Endodermal cell (in vitro differentiated cells): ENCODE data around the gene LAMB1. TPM values are rescaled to one million over a fixed set of nuclear protein-coding genes. Genes with fewer than 3 reads are reported as not detected.

Experiments used
- DNase-seq: peaks from one replicate; pipeline ENCODE4 v3.0.0-alpha.2; 2017
- H3K27ac ChIP-seq: 2 replicates; pipeline ENCODE4 v1.5.1; 2013; ENCODE audit warnings: mild to moderate bottlenecking, low read depth, low read length, moderate library complexity
- H3K27me3 ChIP-seq: 2 replicates; pipeline ENCODE4 v1.6.1; 2013; ENCODE audit warnings: mild to moderate bottlenecking, low read length, moderate library complexity; ENCODE audit not compliant: insufficient read depth, control insufficient read depth, poor library complexity, severe bottlenecking
- H3K36me3 ChIP-seq: 2 replicates; pipeline ENCODE4 v1.7.0; 2013; ENCODE audit warnings: mild to moderate bottlenecking, low read length, moderate library complexity; ENCODE audit not compliant: control insufficient read depth, insufficient read depth
- H3K4me1 ChIP-seq: one replicate; pipeline ENCODE4 v1.7.0; 2013; ENCODE audit warnings: low read length; ENCODE audit not compliant: control insufficient read depth, insufficient read depth
- H3K4me3 ChIP-seq: 2 replicates; pipeline ENCODE4 v1.5.1; 2013; ENCODE audit warnings: mild to moderate bottlenecking, low read length, moderate library complexity
- H3K9ac ChIP-seq: 2 replicates; pipeline ENCODE4 v1.6.1; 2013; ENCODE audit warnings: mild to moderate bottlenecking, low read length, moderate library complexity; ENCODE audit not compliant: poor library complexity, severe bottlenecking; ENCODE audit errors: extremely low read depth
- H3K9me3 ChIP-seq: 2 replicates; pipeline ENCODE4 v1.6.1; 2013; ENCODE audit warnings: mild to moderate bottlenecking, low read length, moderate library complexity; ENCODE audit not compliant: control insufficient read depth
- H3K27ac Mint-ChIP-seq: 2 replicates; pipeline ENCODE4 v1.8.0; 2020; ENCODE audit warnings: mixed read lengths
- H3K27me3 Mint-ChIP-seq: 2 replicates; pipeline ENCODE4 v1.8.0; 2021; ENCODE audit warnings: mild to moderate bottlenecking, mixed read lengths; ENCODE audit not compliant: insufficient read depth
- H3K36me3 Mint-ChIP-seq: 2 replicates; pipeline ENCODE4 v1.8.0; 2020; ENCODE audit warnings: low read depth, mixed read lengths
- H3K4me1 Mint-ChIP-seq: 2 replicates; pipeline ENCODE4 v1.8.0; 2020; ENCODE audit warnings: mixed read lengths
- H3K4me3 Mint-ChIP-seq: 2 replicates; pipeline ENCODE4 v1.8.0; 2020; ENCODE audit warnings: mild to moderate bottlenecking, moderate library complexity, mixed read lengths
- H3K9me3 Mint-ChIP-seq: 2 replicates; pipeline ENCODE4 v1.8.0; 2020; ENCODE audit warnings: mild to moderate bottlenecking, mixed read lengths
- CTCF ChIP-seq: fragments of 200-600 bp; sonication (generic); conservative IDR thresholded peaks from 2 replicates; pipeline ENCODE4 v1.5.0; 2021; ENCODE audit warnings: antibody characterized with exemption, mild to moderate bottlenecking
- WGBS, 2 experiments: methylation state at CpG; one replicate each; pipeline versions ENCODE4 v1.1.5 to v1.1.7; 2013; ENCODE audit warnings: missing lambda C conversion rate in 2 of 2, mixed read lengths in 1 of 2; ENCODE audit not compliant: insufficient coverage in 1 of 2, insufficient read length in 1 of 2; 5-methylcytosine and 5-hydroxymethylcytosine counted together
- total RNA-seq, 2 donors: library from RNA; stranded (reverse); fragmentation: NEBNext Ultra II Directional in 1 of 2; extraction: Animal tissue kit (Norgen Biotek cat#: 25700) in 1 of 2; gene quantifications; 2 replicates in 1 of 2; 3 replicates in 1 of 2; pipeline ENCODE4 v1.2.1, GENCODE V29; 2021

The LAMB1 gene
- total RNA-seq, 2 donors from 2014 or later, result 192 to 209 TPM

GRCh38 chr7:107962817-107963216, 40.1 kb downstream of the LAMB1 start:
- no peak for TF ChIP-seq CTCF
- Mint-ChIP-seq H3K4me1 (peaks cover 7% of the 10 kb centered on the region), H3K36me3 (peaks cover 76% of the 10 kb centered on the region), H3K9me3 (no peaks in the 10 kb centered on the region), H3K27me3 (no peaks in the 10 kb centered on the region), H3K27ac (no peak overlapping the region), H3K4me3 (no peak overlapping the region)
- DNase-seq, result no peak
- Histone ChIP-seq H3K4me1 (no peaks in the 10 kb centered on the region), H3K27ac (no peak overlapping the region), H3K9me3 (no peaks in the 10 kb centered on the region), H3K4me3 (no peak overlapping the region), H3K36me3 (peaks cover 95% of the 10 kb centered on the region), H3K9ac (no peak overlapping the region), H3K27me3 (no peaks in the 10 kb centered on the region)
- WGBS, 2 experiments, result 96 to 98% methylated on average over 5 to 9 of the region's 9 CpGs

- no peaks in the 10 kb centered on the region for H3K4me1 ChIP-seq
- TF ChIP-seq CTCF, result no peak
- H3K4me3 Mint-ChIP-seq, result no peak overlapping the region
- H3K9me3 ChIP-seq, result no peaks in the 10 kb centered on the region
- H3K27me3 ChIP-seq, result no peaks in the 10 kb centered on the region
- peaks cover 7% of the 10 kb centered on the region for H3K4me1 Mint-ChIP-seq
- H3K27ac ChIP-seq, result no peak overlapping the region
- no peaks in the 10 kb centered on the region for H3K27me3 Mint-ChIP-seq
- no peak overlapping the region for H3K27ac Mint-ChIP-seq
- peaks cover 95% of the 10 kb centered on the region for H3K36me3 ChIP-seq
- H3K36me3 Mint-ChIP-seq, result peaks cover 82% of the 10 kb centered on the region
- no peak for DNase-seq
- no peaks in the 10 kb centered on the region for H3K9me3 Mint-ChIP-seq
- H3K9ac ChIP-seq, result no peak overlapping the region
- H3K4me3 ChIP-seq, result no peak overlapping the region
- 95 to 99% methylated on average over 7 to 9 of the region's 9 CpGs for WGBS, 2 experiments
Measured at GRCh38 chr7:107961405-107961804, 41.6 kb downstream of the LAMB1 start.

GRCh38 chr7:107960272-107960671, 42.7 kb downstream of the LAMB1 start:
- TF ChIP-seq CTCF, result no peak
- H3K9me3 Mint-ChIP-seq, result no peaks in the 10 kb centered on the region
- Histone ChIP-seq H3K36me3 (peaks cover 96% of the 10 kb centered on the region), H3K9ac (no peak overlapping the region), H3K27me3 (no peaks in the 10 kb centered on the region), H3K9me3 (no peaks in the 10 kb centered on the region), H3K4me3 (no peak overlapping the region), H3K27ac (no peak overlapping the region), H3K4me1 (no peaks in the 10 kb centered on the region)
- H3K4me3 Mint-ChIP-seq, result no peak overlapping the region
- H3K27me3 Mint-ChIP-seq, result no peaks in the 10 kb centered on the region
- peaks cover 86% of the 10 kb centered on the region for H3K36me3 Mint-ChIP-seq
- H3K27ac Mint-ChIP-seq, result no peak overlapping the region
- peaks cover 7% of the 10 kb centered on the region for H3K4me1 Mint-ChIP-seq
- DNase-seq, result no peak
- 93 to 100% methylated on average over 2 to 5 of the region's 5 CpGs for WGBS, 2 experiments
